ENCODE data around the gene ZSWIM3.

DNA sequence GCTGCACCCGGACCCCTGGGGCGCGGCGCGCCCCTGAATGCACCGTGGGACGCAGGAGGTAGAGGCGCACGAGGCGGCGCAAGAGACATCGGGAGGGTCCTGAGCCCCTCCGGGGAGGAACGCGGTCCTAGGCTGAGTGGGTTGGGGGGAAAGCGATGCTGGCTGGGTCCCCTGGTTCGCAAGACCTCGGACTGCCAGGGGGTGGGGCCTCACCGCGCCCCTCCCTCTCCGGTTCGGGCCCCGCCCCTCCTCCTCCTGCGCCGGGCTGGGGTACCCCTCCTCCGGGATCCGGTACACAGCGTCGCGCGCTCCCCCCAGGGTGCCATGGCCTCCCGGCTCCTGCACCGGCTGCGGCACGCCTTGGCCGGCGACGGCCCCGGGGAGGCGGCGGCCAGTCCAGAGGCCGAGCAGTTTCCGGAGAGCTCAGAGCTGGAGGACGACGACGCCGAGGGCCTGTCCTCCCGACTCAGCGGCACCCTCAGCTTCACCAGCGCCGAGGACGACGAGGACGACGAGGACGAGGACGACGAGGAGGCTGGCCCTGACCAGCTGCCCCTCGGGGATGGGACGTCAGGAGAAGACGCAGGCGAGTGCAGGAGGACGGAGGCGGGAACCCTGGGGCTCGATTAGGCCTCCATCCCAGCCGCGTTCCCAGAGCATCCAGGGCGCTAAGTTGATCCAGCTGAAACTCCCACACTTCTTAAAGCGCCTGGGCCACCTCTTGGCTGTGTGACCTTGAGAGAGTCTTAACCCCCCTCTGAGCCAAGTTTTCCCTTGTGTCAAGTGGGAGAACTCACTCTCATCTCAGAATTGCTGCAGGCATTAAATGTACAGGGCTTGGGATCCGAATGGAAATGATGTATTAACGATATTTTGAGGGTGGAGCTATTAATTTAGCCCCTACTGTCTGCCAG, 23.3 kb upstream of the ZSWIM3 start:
- no peak for TF ChIP-seq CTCF (IDR thresholded peaks at IDR 0.05; ENCODE audit: low read length)
- no peak for TF ChIP-seq EZH2 (optimal IDR thresholded peaks at IDR 0.05; ENCODE audit: low read depth, low read length)
